Mesothelial cell of epicardium (in vitro differentiated cells): ENCODE results near the gene WNK4. TPM values are rescaled to one million over a fixed set of nuclear protein-coding genes. Genes with fewer than 3 reads are reported as not detected.

Experiments
- DNase-seq, 2 experiments: peaks; one replicate each; pipeline ENCODE4 v3.0.0; 2021; ENCODE audit warnings: low spot score in 2 of 2; ENCODE audit not compliant: unreplicated experiment in 2 of 2
- H3K27ac Mint-ChIP-seq: 2 replicates; pipeline ENCODE4 v1.8.0; 2021; ENCODE audit warnings: mixed read lengths
- H3K27me3 Mint-ChIP-seq: 2 replicates; pipeline ENCODE4 v1.8.0; 2021; ENCODE audit warnings: low read depth, mixed read lengths
- H3K36me3 Mint-ChIP-seq: 2 replicates; pipeline ENCODE4 v1.8.0; 2021; ENCODE audit warnings: mixed read lengths
- H3K4me1 Mint-ChIP-seq: 2 replicates; pipeline ENCODE4 v1.8.0; 2021; ENCODE audit warnings: mixed read lengths
- H3K4me3 Mint-ChIP-seq: 2 replicates; pipeline ENCODE4 v1.8.0; 2021; ENCODE audit warnings: mild to moderate bottlenecking, moderate library complexity, mixed read lengths
- H3K9me3 Mint-ChIP-seq: 2 replicates; pipeline ENCODE4 v1.8.0; 2021; ENCODE audit warnings: mixed read lengths
- CTCF ChIP-seq: fragments of 200-600 bp; sonication (generic); IDR thresholded peaks from one replicate; pipeline ENCODE4 v1.5.0; 2021; ENCODE audit warnings: antibody characterized with exemption; ENCODE audit not compliant: unreplicated experiment
- total RNA-seq: library from RNA; stranded (reverse); gene quantifications from 3 replicates; pipeline ENCODE4 v1.2.1, GENCODE V29; 2021

Gene WNK4
- total RNA-seq, 1 donor from 2014 or later: 1.7 TPM

GRCh38 chr17:42817866-42818265 is 37.5 kb downstream of the WNK4 start:
- no peak for TF ChIP-seq CTCF
- Mint-ChIP-seq H3K4me1 (peaks cover 3% of the 10 kb centered on the region), H3K27me3 (no peaks in the 10 kb centered on the region), H3K27ac (no peak overlapping the region), H3K9me3 (no peaks in the 10 kb centered on the region), H3K4me3 (no peak overlapping the region), H3K36me3 (peaks cover 43% of the 10 kb centered on the region)
- DNase-seq: no peak

- H3K4me1 Mint-ChIP-seq: peaks cover 4% of the 10 kb centered on the region
- peaks cover 43% of the 10 kb centered on the region for H3K36me3 Mint-ChIP-seq
- no peak overlapping the region for H3K4me3 Mint-ChIP-seq
- no peaks in the 10 kb centered on the region for H3K27me3 Mint-ChIP-seq
- no peaks in the 10 kb centered on the region for H3K9me3 Mint-ChIP-seq
- H3K27ac Mint-ChIP-seq: no peak overlapping the region
- DNase-seq: no peak
- no peak for TF ChIP-seq CTCF
Measured at GRCh38 chr17:42818379-42818778, 38.0 kb downstream of the WNK4 start.

- H3K4me1 Mint-ChIP-seq: peaks cover 11% of the 10 kb centered on the region
- peak; percentile 56 for TF ChIP-seq CTCF
- no peaks in the 10 kb centered on the region for H3K9me3 Mint-ChIP-seq
- peaks cover 34% of the 10 kb centered on the region for H3K36me3 Mint-ChIP-seq
- peak overlapping the region; percentile 32 for H3K27ac Mint-ChIP-seq
- no peaks in the 10 kb centered on the region for H3K27me3 Mint-ChIP-seq
- H3K4me3 Mint-ChIP-seq: no peak overlapping the region
- DNase-seq: no peak
Measured at GRCh38 chr17:42819939-42820535, 39.6 kb downstream of the WNK4 start.

GRCh38 chr17:42821176-42821575 is 40.8 kb downstream of the WNK4 start:
- H3K27ac Mint-ChIP-seq: no peak overlapping the region
- H3K4me1 Mint-ChIP-seq: peaks cover 11% of the 10 kb centered on the region
- H3K9me3 Mint-ChIP-seq: no peaks in the 10 kb centered on the region
- H3K27me3 Mint-ChIP-seq: no peaks in the 10 kb centered on the region
- DNase-seq: no peak
- H3K36me3 Mint-ChIP-seq: peaks cover 27% of the 10 kb centered on the region
- no peak overlapping the region for H3K4me3 Mint-ChIP-seq
- TF ChIP-seq CTCF: no peak

GRCh38 chr17:42827472-42827871 is 47.1 kb downstream of the WNK4 start:
- no peak overlapping the region for H3K4me3 Mint-ChIP-seq
- DNase-seq: no peak
- no peak for TF ChIP-seq CTCF
- H3K4me1 Mint-ChIP-seq: peaks cover 15% of the 10 kb centered on the region
- peaks cover 26% of the 10 kb centered on the region for H3K27me3 Mint-ChIP-seq
- no peak overlapping the region for H3K27ac Mint-ChIP-seq
- H3K9me3 Mint-ChIP-seq: no peaks in the 10 kb centered on the region
- no peaks in the 10 kb centered on the region for H3K36me3 Mint-ChIP-seq

GRCh38 chr17:42830971-42831370 is 50.6 kb downstream of the WNK4 start:
- Mint-ChIP-seq H3K27me3 (peaks cover 26% of the 10 kb centered on the region), H3K4me1 (peaks cover 19% of the 10 kb centered on the region), H3K4me3 (peak overlapping the region; percentile 24), H3K9me3 (no peaks in the 10 kb centered on the region), H3K36me3 (peaks cover 2% of the 10 kb centered on the region), H3K27ac (no peak overlapping the region)
- no peak for DNase-seq
- TF ChIP-seq CTCF: no peak
